ENCODE results near the gene NIBAN1.
"Not testable (repeated sequence)": the region's sequence is repeated elsewhere in the genome, so short reads cannot be mapped to it uniquely, and the experiment has no call there.

Gene NIBAN1

DNA sequence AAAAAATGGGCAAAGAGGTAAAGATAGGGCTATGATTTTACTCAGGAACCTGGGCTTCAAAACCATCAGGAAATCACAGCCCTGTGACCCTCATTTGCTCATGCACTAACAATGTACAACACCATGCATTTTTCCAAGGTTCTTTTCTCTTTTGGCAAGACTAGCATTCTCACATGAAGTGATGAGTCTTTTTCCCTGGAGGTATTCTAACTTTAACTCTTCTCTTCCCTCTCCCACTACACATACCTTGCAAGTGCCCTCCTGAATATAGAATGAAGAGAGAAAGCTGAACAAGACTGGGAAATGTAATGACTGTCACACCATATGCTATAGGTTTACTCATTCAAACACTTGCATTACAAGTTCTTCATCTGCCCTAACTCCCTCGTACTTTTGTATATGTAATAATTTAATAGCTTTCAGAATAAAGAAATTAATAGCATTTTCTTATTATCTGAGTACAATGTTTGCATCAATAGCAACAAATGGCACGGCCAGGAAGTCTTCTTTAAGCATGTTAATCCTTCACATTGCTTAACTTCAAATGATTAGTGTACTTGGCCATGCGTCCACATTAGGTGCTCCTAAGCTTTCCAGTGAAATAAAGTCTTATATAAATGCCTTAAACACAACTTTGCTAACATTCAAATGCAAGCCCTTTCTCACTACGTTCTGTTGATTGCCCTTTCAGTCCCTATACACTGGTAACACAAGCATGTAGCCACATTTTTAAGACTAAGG lies 1.8 kb downstream of the NIBAN1 start:
- no peak for DNase-seq (ENCODE audit: low read depth in 2 of 3, low spot score in 1 of 3)

GRCh38 chr1:184971522-184972265 lies 2.6 kb downstream of the NIBAN1 start:
- DNase-seq (ENCODE audit: low read depth in 2 of 3, low spot score in 1 of 3) = no peak

DNA sequence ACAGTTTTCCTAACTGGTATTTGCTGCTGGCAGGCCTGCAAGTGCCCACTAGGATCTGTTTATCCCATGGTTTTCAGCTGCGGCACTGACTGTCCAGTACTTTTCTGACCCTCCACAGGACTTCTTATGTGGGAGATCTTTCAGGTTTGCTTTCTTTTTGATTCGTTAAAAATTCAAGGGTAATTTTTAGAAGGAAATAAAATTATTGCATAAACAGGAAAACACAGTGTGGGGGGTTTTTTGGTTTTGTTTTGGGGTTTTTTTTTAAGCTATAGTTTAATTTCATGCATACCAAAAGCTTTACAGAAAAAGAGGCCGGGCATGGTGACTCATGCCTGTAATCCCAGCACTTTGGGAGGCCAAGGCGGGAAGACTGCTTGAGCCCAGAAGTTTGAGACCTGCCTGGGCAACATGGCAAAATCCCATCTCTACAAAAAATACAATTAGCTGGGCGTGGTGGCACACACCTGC lies 3.6 kb downstream of the NIBAN1 start:
- DNase-seq (ENCODE audit: low read depth in 2 of 3, low spot score in 1 of 3) = no peak

DNA sequence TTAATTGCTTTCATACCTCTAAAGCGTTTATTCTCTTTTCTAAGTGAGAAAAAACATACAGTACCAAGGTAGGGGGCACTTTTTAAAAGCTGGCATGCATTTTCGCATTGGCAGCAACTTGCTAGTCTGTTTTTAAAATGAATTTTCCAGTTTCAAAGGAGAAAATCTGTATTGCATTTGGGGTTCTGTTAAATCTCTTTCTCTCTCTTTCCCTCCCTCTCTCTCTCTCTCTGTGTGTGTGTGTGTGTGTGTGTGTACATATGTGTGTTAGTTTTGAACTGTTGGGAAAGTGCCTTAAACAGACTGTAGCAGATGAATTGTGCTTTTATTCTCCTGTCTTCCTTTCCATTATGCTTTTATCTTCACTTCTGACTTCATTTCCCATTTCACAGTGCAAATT lies 7.3 kb downstream of the NIBAN1 start:
- DNase-seq (ENCODE audit: low read depth in 2 of 3, low spot score in 1 of 3) = no peak

GRCh38 chr1:184965944-184966860 lies 8.1 kb downstream of the NIBAN1 start:
- DNase-seq (ENCODE audit: low read depth in 2 of 3, low spot score in 1 of 3) = no peak

- DNase-seq (ENCODE audit: low read depth in 2 of 3, low spot score in 1 of 3) = no peak
These were observed 8.9 kb downstream of the NIBAN1 start for GRCh38 chr1:184965439-184965838.

DNA sequence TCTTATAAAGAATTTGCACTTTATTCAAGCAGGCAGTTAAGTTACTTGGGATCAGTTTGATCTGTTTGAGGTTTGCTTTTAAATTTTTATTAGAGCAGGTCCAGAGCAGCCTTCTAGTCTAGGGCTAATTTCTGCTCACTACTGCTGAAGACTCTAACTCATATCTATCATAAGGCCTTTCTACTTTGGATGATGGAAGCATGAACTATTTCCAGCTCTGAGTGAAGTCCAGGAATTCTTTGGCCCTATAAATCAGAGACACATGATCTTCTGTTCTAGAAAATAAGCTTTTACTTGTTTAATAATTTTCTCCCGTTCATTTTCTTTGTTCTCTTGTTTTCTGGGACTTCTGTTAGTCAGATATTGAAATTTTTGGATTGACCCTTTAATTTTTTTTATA lies 14.7 kb downstream of the NIBAN1 start:
- DNase-seq (ENCODE audit: low read depth in 2 of 3, low spot score in 1 of 3) = no peak

GRCh38 chr1:184958554-184959353 lies 15.6 kb downstream of the NIBAN1 start:
- DNase-seq (ENCODE audit: low read depth in 2 of 3, low spot score in 1 of 3) = no peak

GRCh38 chr1:184957901-184958300 lies 16.4 kb downstream of the NIBAN1 start:
- not testable (repeated sequence) for DNase-seq (ENCODE audit: low read depth in 2 of 3, low spot score in 1 of 3)

- DNase-seq (ENCODE audit: low read depth in 2 of 3, low spot score in 1 of 3) = no peak
These were observed 17.2 kb downstream of the NIBAN1 start for GRCh38 chr1:184956999-184957700.

- no peak for DNase-seq (ENCODE audit: low read depth in 2 of 3, low spot score in 1 of 3)
These were observed 19.9 kb downstream of the NIBAN1 start for GRCh38 chr1:184954232-184954995.

DNA sequence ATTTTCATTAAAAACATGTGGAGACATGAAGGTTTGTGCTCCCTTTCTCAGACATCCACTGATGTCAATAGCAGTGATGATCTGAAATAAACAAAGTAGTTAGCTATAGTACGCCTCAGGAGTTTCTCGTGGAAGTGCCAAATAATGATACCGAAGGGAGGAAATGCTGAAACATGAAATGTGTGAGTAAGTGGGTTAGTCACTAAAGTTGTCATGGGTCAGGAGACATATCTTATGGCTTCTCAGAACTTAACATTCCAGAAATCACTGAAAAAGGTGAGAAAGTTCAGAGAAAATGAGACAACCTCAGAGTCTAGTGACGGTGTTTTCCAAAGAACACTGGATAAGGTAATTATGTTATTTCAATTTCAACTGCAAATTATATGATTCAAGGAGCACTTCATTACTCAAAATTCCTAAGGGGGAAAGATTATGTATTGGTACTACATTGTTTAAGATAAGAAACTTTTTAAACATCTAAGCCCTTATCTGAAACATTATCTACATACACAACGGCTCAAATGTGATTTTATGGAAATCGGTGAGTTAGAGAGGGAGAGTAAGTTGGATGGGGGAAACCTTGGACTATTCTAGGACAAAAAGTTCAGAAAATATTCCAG lies 20.6 kb downstream of the NIBAN1 start:
- DNase-seq (ENCODE audit: low read depth in 2 of 3, low spot score in 1 of 3) = no peak

GRCh38 chr1:184952428-184952827 lies 21.9 kb downstream of the NIBAN1 start:
- DNase-seq (ENCODE audit: low read depth in 2 of 3, low spot score in 1 of 3) = no peak

DNA sequence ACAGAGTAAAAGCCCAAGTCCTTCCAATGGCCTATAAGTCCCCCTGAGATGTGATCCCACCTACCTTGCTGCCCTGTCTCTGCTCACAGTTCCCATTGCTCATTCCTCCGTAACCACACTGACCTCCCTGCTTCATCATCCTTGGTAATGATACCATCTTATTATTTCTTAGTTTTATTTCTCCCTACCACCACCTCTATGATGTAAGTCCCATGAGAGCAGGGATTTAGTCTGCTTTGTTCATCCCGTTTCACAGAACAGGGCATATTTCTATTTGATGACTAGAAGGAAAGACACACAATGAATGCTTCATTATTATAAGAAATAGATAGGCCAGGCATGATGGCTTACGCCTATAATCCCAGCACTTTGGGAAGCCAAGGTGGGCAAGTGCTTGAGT lies 22.5 kb downstream of the NIBAN1 start:
- DNase-seq (ENCODE audit: low read depth in 2 of 3, low spot score in 1 of 3) = no peak

DNA sequence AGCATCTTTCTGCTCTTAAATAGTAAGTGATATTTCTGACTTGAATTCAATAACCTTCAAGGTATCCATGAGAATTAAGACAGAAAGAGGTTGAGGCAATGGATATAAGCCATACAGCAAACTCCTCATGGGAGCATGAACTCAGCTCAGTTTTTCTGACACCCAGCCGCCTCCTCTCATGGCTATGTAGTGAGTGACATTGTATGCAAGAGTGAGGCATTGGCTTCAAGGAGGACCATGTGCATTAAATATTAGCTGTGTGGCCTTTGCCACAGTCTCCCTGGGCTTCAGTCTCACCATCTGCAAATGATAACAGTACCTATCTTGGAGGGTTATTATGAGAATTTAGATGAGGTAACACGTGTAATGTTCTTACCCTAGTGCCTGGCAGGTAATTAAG lies 23.4 kb downstream of the NIBAN1 start:
- DNase-seq (ENCODE audit: low read depth in 2 of 3, low spot score in 1 of 3) = no peak

DNA sequence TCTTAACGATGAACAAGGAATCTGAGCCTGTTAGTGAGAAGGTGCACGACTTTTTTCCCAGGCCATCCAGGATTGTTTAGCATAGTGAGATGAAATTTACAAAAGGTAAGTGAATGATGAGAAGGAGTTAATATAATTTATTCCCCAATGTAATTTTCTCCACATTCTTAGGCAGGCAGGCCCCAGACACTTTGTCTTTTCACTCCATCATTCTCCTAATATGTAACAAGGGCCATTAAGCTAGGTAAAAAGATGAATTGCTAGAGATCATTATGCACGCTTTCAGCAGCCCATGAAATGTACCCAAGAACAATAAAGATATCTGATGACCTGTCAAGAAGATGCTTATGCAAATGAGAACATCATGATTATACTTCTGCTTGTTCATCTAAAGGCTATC lies 24.1 kb downstream of the NIBAN1 start:
- no peak for DNase-seq (ENCODE audit: low read depth in 2 of 3, low spot score in 1 of 3)

DNA sequence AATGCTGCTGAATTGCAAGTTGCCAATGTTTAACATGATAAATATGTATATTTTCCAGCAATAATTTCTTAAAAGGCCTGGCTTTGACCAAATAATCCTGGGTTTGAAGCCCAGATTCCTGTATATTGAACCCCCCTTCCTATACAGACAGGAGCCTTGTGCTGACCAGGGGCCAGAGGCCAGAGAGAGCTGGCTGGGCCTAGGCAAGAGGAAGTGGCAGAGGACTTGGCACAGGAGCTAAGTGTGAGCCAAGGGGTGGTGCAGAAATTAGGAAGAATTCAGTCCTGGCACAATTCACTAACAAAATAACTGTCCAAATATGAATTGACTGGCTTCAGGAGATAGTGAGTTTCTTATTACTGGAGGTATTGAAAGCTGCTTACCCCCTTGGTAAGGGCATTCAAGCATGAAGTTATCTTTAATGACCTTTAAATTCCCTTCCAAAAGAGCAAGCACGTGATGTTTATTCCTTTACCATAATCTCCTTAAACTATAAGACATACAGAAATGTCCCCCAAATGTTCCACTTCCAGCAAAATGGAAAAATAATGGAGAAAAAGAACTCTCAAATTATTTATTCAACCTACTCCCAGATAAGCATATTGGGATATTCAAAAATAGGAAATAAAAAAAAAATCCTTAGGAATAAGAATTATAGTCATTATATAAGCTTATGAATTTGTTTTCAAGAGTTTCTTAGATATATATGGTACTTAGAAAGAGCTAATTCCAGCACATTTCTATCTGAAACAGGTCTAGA lies 26.6 kb downstream of the NIBAN1 start:
- DNase-seq (ENCODE audit: low read depth in 2 of 3, low spot score in 1 of 3) = no peak
